KG1 (cell line): ENCODE results near the gene PIGA.
"Not testable (repeated sequence)": the region's sequence is repeated elsewhere in the genome, so short reads cannot be mapped to it uniquely, and the experiment has no call there.

Experiments
- DNase-seq: peaks from one replicate; lab custom pipeline; 2025; lab: John Stamatoyannopoulos, UW

Gene PIGA

GRCh38 chrX:15320297-15320696 lies 15.0 kb downstream of the PIGA start:
- no peak for DNase-seq

- DNase-seq = no peak
Observed at GRCh38 chrX:15319075-15319474, 16.2 kb downstream of the PIGA start.

- DNase-seq = no peak
Observed at GRCh38 chrX:15315509-15315908, 19.8 kb downstream of the PIGA start, which contains the start of gene ASB11. ASB11 (minus strand) TSS chrX:15315640; CDS start chrX:15315605, 35 bp downstream.

- DNase-seq = no peak
Observed at GRCh38 chrX:15314472-15314871, 20.9 kb downstream of the PIGA start.

GRCh38 chrX:15311119-15311518 lies 24.2 kb downstream of the PIGA start:
- no peak for DNase-seq

GRCh38 chrX:15310117-15310516 lies 25.2 kb downstream of the PIGA start:
- DNase-seq = no peak

- not testable (repeated sequence) for DNase-seq
Observed at GRCh38 chrX:15305899-15306298, 29.4 kb downstream of the PIGA start.

GRCh38 chrX:15301924-15302323 lies 33.4 kb downstream of the PIGA start:
- no peak for DNase-seq

GRCh38 chrX:15299941-15300851 lies 35.1 kb downstream of the PIGA start:
- DNase-seq = no peak

- DNase-seq = no peak
Observed at GRCh38 chrX:15298780-15299179, 36.5 kb downstream of the PIGA start.

- DNase-seq = no peak
Observed at GRCh38 chrX:15298201-15298600, 37.1 kb downstream of the PIGA start.

GRCh38 chrX:15293451-15293850 lies 41.9 kb downstream of the PIGA start:
- no peak for DNase-seq

- no peak for DNase-seq
Observed at GRCh38 chrX:15292861-15293260, 42.5 kb downstream of the PIGA start.

GRCh38 chrX:15277604-15278003 lies 57.7 kb downstream of the PIGA start:
- no peak for DNase-seq

GRCh38 chrX:15274946-15275345 lies 60.4 kb downstream of the PIGA start:
- no peak for DNase-seq

GRCh38 chrX:15273275-15273674 lies 62.0 kb downstream of the PIGA start:
- not testable (repeated sequence) for DNase-seq

- no peak for DNase-seq
Observed at GRCh38 chrX:15271757-15272156, 63.6 kb downstream of the PIGA start.

GRCh38 chrX:15269618-15270521 lies 65.5 kb downstream of the PIGA start, which contains the start of gene ASB9:
ASB9 (minus strand) TSS chrX:15270083; CDS start chrX:15269874, 209 bp downstream.
- DNase-seq = peak; percentile 5
